MCF 10A (cell line): Measurements from ENCODE around the gene SLC25A17. TPM values are rescaled to one million over a fixed set of nuclear protein-coding genes. Genes with fewer than 3 reads are reported as not detected.
"Not testable (repeated sequence)": the region's sequence is repeated elsewhere in the genome, so short reads cannot be mapped to it uniquely, and the experiment has no call there.

Experiments
- BruUV-seq: library from RNA; stranded (reverse); fragments of 400-500 nt; replicated peaks from 2 replicates; lab custom pipeline; 2021; lab: Mats Ljungman, UMichigan
- CTCF ChIA-PET: fragments of 300-600 bp; sonication (Branson Sonifier 250); formaldehyde crosslinking; extraction: SDS; loops from one replicate; lab custom pipeline; 2021; ENCODE audit warnings: antibody characterized with exemption, inconsistent platforms; lab: Yijun Ruan, JAX
- POLR2A ChIA-PET: fragments of 300-600, 350-650 bp; sonication (Branson Sonifier 250); formaldehyde crosslinking; extraction: SDS; loops from one replicate; lab custom pipeline; 2020; ENCODE audit warnings: antibody characterized with exemption, inconsistent platforms; lab: Yijun Ruan, JAX
- DNase-seq: peaks from one replicate; pipeline ENCODE4 v3.0.0-alpha.2; 2018; ENCODE audit not compliant: unreplicated experiment
- H3K27ac Mint-ChIP-seq: one replicate; pipeline ENCODE4 v1.8.0; 2022; ENCODE audit warnings: mild to moderate bottlenecking, low read depth, mixed read lengths; ENCODE audit not compliant: unreplicated experiment
- H3K27me3 Mint-ChIP-seq: one replicate; pipeline ENCODE4 v1.8.0; 2022; ENCODE audit warnings: mixed read lengths; ENCODE audit not compliant: insufficient read depth, unreplicated experiment
- H3K36me3 Mint-ChIP-seq: one replicate; pipeline ENCODE4 v1.8.0; 2022; ENCODE audit warnings: mild to moderate bottlenecking, moderate library complexity, mixed read lengths; ENCODE audit not compliant: insufficient read depth, unreplicated experiment
- H3K4me1 Mint-ChIP-seq: one replicate; pipeline ENCODE4 v1.8.0; 2022; ENCODE audit warnings: mixed read lengths; ENCODE audit not compliant: insufficient read depth, unreplicated experiment
- H3K4me3 Mint-ChIP-seq: one replicate; pipeline ENCODE4 v1.8.0; 2022; ENCODE audit warnings: mild to moderate bottlenecking, moderate library complexity, mixed read lengths; ENCODE audit not compliant: unreplicated experiment
- H3K9me3 Mint-ChIP-seq: one replicate; pipeline ENCODE4 v1.8.0; 2022; ENCODE audit warnings: mixed read lengths; ENCODE audit not compliant: unreplicated experiment
- intact Hi-C: fragments of 100-400 bp; cut with micrococcal nuclease; formaldehyde crosslinking; loops from 2 replicates; pipeline ENCODE4 v1.14.1; 2022
- total RNA-seq: library from RNA; stranded (reverse); gene quantifications from 2 replicates; pipeline ENCODE4 v1.2.3, GENCODE V29; 2022
- TF ChIP-seq, protein P1 (sequence below): fragments of 200-600 bp; IDR thresholded peaks from one replicate; pipeline ENCODE4 v1.8.0; 2022; ENCODE audit warnings: antibody characterized with exemption, mild to moderate bottlenecking; ENCODE audit not compliant: unreplicated experiment

The SLC25A17 gene
- total RNA-seq, 1 experiment from 2014 or later: 22.3 TPM

DNA sequence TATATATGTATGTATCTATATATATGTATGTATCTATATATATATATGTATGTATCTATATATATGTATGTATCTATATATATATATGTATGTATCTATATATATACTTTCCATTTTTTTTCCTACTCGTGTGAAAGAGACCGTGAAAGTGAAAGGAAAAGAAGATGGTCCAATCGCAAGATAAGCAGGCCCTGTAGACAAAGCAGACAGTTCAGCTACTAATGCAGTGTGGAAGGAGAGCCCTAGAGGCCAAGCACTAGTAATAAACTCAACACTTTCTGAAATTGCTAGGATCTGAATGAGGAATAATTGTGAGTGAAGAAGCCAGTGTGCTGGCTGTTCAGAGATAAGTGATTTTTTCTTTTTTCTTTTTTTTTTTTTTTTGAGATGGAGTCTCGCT is 92.6 kb downstream of the SLC25A17 start:
- Mint-ChIP-seq H3K9me3 (no peaks in the 10 kb centered on the region), H3K4me3 (no peak overlapping the region), H3K36me3 (no peaks in the 10 kb centered on the region), H3K4me1 (peaks cover 19% of the 10 kb centered on the region), H3K27me3 (no peaks in the 10 kb centered on the region), H3K27ac (no peak overlapping the region)
- intact Hi-C loops: no loop called here
- TF ChIP-seq, protein P1, sequence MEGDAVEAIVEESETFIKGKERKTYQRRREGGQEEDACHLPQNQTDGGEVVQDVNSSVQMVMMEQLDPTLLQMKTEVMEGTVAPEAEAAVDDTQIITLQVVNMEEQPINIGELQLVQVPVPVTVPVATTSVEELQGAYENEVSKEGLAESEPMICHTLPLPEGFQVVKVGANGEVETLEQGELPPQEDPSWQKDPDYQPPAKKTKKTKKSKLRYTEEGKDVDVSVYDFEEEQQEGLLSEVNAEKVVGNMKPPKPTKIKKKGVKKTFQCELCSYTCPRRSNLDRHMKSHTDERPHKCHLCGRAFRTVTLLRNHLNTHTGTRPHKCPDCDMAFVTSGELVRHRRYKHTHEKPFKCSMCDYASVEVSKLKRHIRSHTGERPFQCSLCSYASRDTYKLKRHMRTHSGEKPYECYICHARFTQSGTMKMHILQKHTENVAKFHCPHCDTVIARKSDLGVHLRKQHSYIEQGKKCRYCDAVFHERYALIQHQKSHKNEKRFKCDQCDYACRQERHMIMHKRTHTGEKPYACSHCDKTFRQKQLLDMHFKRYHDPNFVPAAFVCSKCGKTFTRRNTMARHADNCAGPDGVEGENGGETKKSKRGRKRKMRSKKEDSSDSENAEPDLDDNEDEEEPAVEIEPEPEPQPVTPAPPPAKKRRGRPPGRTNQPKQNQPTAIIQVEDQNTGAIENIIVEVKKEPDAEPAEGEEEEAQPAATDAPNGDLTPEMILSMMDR: no peak
- no peak for DNase-seq
- ChIA-PET POLR2A (interaction anchor here (0.5 to 1.2 kb wide), 2 partner anchors 31 to 1407 kb away, joined by 3 to 4 read pairs; partner anchors contain the start of gene RPL3), CTCF (interaction anchor here (1.0 kb wide), 1 partner anchor 274 kb away, joined by 4 read pairs; no protein-coding TSS in a partner anchor)
- no TSS peak for BruUV-seq

DNA sequence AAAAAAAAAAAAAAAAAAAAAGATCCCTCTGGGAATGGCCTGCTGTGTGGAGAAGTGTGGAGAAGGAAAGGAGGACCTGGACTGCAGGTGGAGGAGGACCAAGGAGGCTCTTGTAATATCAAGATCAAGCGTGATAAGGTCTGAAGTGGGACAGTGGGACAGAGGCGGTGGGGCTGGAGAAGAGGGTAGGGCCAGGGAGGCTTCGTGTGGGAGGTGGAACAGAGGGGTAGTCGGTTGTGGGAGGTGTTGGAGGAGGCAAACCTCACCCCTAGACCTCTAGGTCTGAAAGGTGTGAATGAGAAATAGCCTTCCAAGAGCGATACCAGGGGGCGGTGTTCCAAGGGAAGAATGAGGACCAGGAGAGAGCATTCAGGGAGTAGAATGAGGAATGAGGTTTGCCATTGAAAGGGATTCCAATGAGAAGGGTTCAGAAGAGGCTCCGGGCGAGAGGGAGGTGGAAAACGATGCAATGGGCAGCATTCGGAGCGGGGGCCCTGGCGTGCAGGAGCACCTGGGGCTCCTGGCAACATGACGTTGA is 95.7 kb downstream of the SLC25A17 start:
- ChIA-PET POLR2A (no interaction called here), CTCF (no interaction called here)
- Mint-ChIP-seq H3K27me3 (no peaks in the 10 kb centered on the region), H3K36me3 (no peaks in the 10 kb centered on the region), H3K4me3 (no peak overlapping the region), H3K9me3 (no peaks in the 10 kb centered on the region), H3K4me1 (peaks cover 10% of the 10 kb centered on the region), H3K27ac (no peak overlapping the region)
- BruUV-seq: no TSS peak
- DNase-seq: no peak
- intact Hi-C loops: no loop called here
- TF ChIP-seq, protein P1: no peak

DNA sequence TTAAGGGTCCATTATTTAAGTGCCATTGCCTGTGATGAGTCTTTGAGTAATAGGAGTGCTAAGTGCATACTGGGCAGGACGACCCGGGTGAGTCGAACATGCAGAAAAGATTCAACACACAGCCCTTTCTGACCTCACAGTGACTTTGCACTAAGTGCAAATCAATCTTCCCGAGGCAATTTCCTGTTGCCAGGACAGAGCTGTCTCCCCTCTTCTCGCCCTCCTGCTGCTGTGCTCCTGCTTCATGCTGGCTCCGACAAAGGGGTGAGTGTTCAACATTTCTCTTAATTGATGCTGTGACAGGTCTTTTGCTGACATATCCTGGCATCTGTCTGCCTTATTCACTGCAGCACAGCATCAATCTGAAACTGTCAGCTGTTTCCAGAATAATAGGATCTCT is 97.9 kb downstream of the SLC25A17 start:
- intact Hi-C loops: no loop called here
- no peaks in the 10 kb centered on the region for H3K27me3 Mint-ChIP-seq
- no peaks in the 10 kb centered on the region for H3K9me3 Mint-ChIP-seq
- H3K36me3 Mint-ChIP-seq: no peaks in the 10 kb centered on the region
- DNase-seq: no peak
- H3K4me1 Mint-ChIP-seq: no peaks in the 10 kb centered on the region
- H3K27ac Mint-ChIP-seq: no peak overlapping the region
- no TSS peak for BruUV-seq
- CTCF ChIA-PET: interaction anchor here (1.6 kb wide), 1 partner anchor 38 kb away, joined by 3 read pairs; no protein-coding TSS in a partner anchor
- TF ChIP-seq, protein P1: no peak
- POLR2A ChIA-PET: no interaction called here
- H3K4me3 Mint-ChIP-seq: no peak overlapping the region

DNA sequence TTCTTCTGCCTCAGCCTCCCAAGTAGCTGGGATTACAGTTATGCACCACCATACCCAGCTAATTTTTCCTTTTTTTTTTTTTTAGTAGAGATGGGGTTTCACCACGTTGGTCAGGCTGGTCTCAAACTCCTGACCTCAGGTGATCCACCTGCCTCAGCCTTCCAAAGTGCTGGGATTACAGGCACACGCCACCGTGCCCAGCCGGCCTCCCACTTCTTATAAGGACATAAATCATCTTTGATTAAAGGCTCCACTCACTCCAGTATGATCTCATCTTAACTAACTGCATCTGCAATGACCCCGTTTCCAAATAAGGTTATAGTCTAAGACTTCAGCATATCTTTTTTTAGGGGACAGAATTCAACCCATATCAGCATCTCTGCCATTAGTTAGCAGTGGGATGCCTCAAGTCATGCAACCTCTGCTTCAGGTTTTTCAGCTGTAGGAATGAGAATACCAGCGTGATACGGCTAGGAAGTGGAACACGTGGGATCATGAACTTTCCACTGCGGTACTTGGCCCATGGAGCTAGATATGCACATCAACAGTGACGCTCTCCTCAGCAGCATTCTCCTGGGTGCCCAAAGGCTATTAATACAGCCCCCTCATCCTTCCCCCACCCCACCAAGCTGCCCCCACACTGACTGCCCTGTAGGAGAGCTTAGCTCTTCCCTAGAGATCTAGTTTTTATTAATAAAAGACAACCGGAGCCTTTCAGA is 98.4 kb downstream of the SLC25A17 start:
- no peaks in the 10 kb centered on the region for H3K27me3 Mint-ChIP-seq
- TF ChIP-seq, protein P1: no peak
- no peak overlapping the region for H3K4me3 Mint-ChIP-seq
- BruUV-seq: no TSS peak
- intact Hi-C loops: no loop called here
- ChIA-PET POLR2A (no interaction called here), CTCF (interaction anchor here (0.7 to 1.6 kb wide), 2 partner anchors 38 kb away, joined by 3 read pairs; no protein-coding TSS in a partner anchor)
- DNase-seq: no peak
- no peaks in the 10 kb centered on the region for H3K4me1 Mint-ChIP-seq
- H3K27ac Mint-ChIP-seq: no peak overlapping the region
- H3K9me3 Mint-ChIP-seq: no peaks in the 10 kb centered on the region
- no peaks in the 10 kb centered on the region for H3K36me3 Mint-ChIP-seq

DNA sequence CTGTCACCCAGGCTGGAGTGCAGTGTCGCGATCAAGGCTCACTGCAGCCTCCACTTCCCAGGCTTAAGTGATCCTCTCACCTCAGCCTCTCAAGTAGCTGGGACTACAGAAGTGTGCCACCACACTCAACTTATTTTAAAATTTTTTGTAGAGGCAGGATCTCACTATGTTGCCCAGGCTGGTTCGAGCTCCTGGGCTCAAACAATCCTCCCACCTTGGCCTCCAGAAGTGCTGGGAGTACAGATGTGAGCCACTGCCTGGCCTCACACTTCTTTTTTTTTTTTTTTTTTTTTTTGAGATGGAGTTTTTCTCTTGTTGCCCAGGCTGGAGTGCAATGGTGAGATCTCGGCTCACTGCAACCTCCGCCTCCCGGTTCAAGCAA is 99.0 kb downstream of the SLC25A17 start:
- DNase-seq, H3K9me3 Mint-ChIP-seq, intact Hi-C loops, H3K27ac Mint-ChIP-seq, H3K4me3 Mint-ChIP-seq, H3K27me3 Mint-ChIP-seq, BruUV-seq, H3K4me1 Mint-ChIP-seq, H3K36me3 Mint-ChIP-seq: not testable (repeated sequence)
- CTCF ChIA-PET: interaction anchor here (0.7 to 1.6 kb wide), 2 partner anchors 37 to 39 kb away, joined by 3 read pairs; no protein-coding TSS in a partner anchor
- POLR2A ChIA-PET: interaction anchor here (0.8 to 1.2 kb wide), 2 partner anchors 29 to 37 kb away, joined by 3 read pairs; no protein-coding TSS in a partner anchor
